Embryonic facial prominence (tissue), 1 donor: ENCODE measurements around the gene CYTH1.
"Not testable (repeated sequence)": the region's sequence is repeated elsewhere in the genome, so short reads cannot be mapped to it uniquely, and the experiment has no call there.

Experiments used
- DNase-seq: peaks from one replicate; pipeline ENCODE4 v3.0.0-alpha.2; 2016; ENCODE audit errors: extremely low spot score

Gene CYTH1

DNA sequence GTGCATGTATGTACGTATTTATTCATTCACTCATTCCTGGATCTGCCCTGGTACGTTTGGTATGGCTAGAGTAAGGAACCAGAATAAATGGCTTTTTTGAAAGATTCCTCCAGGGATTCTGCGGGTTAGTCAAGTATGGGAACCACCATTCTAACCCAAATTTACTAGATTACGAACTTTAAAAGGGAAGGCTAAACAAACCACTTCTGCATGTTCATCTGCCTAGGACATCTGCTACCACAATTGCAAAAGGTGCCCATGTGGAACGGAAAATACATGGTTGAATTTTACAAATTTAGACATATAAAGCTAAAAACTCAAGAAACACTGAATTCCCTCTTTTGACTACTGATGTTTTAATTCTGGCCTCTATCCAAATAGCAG is 22.1 kb downstream of the CYTH1 start:
- DNase-seq: no peak

DNA sequence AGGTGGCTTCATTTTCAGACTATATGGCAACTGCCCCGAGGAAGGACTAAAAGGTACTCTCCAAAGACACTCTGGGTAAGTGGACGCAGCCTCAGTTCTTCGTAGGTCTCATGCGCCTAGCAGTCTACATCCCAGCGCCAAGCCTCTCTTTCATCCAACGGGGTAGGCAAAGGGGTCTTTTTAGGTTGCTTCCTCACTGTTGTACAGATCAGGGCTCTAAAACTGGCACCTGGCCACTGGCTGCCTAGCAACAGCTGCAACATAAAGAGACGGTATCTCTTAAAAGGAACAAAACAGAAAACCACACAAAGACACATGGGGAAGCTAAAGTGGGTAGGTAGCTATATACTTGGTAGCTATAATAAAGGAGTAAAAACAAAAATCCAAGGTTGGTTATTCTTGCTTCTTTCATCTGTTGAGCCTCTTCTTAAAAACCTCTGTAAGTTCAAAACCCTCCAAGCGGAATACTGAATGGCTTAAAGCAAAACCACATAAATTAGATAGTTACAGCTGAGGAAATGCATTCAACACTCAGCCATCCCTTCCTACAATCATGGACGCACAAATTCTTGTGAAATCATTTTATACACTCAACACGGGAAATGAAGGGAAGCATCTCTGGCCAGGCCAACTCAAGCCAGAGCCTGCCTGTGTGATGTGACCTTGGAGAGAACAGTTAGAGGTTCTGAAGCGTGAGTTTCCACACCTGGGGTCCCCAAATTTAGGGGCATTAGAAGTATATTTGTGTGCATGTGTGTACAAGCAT is 22.7 kb downstream of the CYTH1 start:
- DNase-seq: peak; percentile 71

DNA sequence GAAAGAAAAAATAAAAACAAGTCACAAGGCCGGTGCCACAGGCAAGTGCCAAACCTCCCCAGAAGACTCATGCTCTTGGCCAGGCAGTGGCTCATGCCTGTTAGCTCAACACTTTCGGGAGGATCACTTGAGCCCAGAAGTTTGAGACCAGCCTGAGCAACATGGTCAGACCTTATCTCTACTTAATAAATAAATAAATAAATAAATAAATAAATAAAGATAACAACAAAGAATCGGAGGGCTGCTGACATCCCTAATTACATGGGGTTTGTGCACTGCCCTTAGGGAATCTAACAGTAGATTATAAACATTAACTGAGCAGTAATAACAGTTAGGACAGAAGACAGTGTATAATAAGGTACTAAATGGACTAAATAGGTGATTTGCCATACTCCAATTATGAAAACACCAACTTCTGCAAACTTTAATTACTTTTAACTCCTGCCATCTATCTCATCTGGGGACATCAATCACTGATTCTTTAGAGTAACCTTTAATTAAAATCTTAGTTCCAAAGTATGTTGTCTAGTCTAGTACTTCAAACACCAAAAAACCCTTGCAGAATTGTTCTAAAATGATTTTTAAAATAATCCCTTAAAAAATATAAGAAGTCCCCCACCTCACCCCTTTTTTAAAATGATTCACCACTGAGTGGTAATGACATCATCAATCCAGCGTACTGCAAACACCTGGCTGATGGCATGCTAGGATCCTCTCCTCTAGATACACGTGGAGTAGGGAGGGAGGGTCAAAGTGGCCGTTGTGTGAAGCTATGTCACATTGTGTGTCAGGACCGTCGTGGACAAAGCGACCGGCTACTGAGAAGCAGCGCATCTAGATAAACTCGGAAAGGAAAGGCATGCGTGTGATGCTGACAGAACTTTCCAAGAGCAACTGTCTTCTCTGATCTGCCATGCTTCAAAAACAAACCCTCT is 28.5 kb downstream of the CYTH1 start:
- no peak for DNase-seq

GRCh38 chr17:78751447-78752161 is 30.5 kb downstream of the CYTH1 start:
- no peak for DNase-seq

DNA sequence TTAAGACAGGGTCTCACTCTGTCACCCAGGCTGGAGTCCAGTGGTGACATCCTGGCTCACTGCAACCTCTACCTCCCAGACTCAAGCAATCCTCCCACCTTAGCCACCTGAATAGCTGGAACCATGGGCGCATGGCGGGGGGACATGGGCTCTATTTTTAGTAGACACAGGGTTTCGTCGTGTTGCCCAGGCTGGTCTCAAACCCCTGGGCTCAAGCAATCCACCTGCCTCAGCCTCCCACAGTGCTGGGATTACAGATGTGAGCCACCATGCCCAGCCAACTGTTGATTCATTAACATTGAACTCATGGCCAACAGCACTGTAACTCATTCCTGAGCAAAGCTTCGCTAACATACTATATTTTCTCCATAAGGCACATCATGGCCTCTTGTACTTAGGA is 31.1 kb downstream of the CYTH1 start:
- not testable (repeated sequence) for DNase-seq

- no peak for DNase-seq
Measured at GRCh38 chr17:78748730-78749317, 33.2 kb downstream of the CYTH1 start.

- no peak for DNase-seq
Measured at GRCh38 chr17:78748048-78748729, 33.9 kb downstream of the CYTH1 start.

- no peak for DNase-seq
Measured at GRCh38 chr17:78747488-78747887, 34.6 kb downstream of the CYTH1 start.

- no peak for DNase-seq
Measured at GRCh38 chr17:78746949-78747269, 35.2 kb downstream of the CYTH1 start.

DNA sequence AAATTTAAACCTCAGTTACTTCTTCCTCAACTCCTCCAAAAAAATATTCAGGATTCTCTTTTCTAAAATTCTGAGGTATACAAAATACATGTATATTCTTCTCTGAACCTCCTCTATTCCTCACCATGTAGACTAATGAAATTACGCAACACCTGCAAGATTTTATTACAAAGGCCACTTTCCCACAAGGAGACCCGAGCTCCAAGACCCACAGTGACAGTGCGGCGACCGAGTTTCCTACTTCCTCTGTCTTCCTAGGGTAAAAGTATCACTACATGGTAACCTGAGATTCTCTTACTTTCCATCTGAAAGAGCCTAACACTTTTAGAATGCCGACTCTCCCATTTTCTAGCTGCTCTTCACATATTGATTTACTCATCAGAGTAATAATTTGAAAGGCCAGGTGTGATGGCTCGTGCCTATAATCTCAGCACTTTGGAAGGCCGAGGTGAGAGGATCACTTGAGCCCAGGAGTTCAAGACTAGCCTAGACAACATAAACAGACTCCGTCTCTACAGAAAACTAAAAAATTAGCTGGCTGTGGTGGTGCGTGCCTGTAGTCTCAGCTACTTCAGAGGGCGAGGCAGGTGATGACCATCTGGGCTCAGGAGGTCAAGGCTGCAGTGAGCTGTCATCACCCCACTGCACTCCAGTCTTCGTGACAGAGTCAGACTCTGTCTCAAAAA is 35.7 kb downstream of the CYTH1 start:
- no peak for DNase-seq

DNA sequence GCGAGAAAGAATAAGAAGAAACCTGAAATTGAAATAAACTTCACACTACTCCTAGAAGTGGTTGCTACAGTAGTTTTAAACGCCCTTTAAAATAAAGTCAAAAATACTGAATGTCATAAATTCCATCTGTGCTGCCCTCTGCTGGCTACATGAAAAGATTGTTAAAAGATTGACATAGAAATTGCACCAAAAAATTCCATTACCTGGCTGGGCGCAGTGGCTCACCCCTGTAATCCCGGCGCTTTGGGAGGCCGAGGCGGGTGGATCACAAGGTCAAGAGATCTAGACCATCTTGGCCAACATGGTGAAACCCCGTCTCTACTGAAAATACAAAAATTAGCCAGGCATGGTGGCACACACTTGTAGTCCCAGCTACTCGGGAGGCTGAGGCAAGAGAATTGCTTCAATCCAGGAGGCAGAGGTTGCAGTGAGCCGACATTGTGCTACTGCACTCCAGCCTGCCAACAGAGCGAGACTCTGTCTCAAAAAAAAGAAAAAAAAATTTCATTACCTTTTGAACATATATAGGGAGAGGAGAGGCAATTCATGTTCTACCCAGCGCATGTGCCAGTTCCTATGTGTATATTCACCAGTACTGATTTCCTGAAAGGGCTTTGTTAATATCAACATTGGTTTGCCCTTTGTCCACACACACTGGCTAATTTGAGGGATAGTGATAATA is 36.5 kb downstream of the CYTH1 start:
- no peak for DNase-seq

GRCh38 chr17:78742901-78743300 is 39.2 kb downstream of the CYTH1 start:
- DNase-seq: no peak

DNA sequence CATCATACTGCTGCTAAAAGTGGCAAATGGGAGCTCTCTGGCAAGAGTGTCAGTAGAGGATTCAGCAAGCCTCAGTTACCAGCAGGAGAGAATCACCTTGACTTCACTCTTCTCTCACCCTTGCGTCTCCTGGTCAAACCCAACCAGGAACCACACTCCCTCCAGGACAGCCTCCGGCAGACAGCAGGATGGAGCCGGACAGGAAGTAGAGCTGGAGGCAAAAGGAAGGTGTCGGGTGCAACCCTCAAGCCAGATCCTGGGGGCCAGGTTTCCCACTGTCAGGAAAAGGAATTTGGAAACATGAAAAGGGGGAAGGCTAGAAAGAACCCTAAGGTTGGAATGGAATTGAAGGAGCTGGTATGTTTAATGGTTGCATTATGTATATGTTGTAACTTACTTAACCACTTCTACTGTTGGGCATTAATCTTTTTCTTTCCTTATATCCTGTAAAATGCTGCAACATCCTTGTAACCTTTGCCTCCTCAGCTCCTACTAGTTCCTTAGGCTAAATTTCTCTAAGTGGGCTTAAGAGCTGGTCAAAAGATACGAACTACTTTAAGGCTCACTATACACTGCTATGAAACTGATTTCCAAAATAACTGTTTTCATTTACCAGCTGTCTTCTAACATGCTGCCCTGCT is 40.3 kb downstream of the CYTH1 start:
- DNase-seq: no peak

DNA sequence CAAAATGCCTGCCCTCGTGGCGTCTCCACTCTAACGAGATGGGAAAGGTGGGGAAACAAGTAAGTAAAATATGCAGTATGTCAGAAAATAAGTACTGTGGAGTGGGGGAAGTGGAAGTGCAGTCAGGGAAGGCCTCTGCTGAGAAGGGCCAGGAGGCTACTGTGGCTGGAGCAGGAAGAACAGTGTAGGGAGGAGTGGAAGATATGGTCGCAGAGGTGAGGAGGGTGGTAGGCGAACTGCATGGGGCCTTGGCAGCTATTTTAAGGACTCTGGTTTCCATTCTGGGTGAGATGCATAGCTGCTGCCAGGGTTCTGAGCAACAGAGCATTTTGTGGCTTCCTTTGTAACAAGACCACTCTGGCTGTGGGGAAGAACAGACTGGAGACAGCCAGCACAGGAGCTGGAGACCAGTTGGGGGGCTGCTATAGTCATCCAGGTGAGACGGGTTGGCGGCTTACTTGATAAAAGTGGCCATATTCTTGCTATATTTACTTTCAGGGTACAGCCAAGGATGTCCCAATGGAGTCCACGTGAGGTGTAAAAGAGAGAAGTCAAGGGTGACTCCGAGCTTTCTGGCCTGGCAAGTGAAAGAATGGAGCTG is 42.6 kb downstream of the CYTH1 start:
- DNase-seq: no peak

GRCh38 chr17:78738698-78739097 is 43.4 kb downstream of the CYTH1 start:
- DNase-seq: no peak

DNA sequence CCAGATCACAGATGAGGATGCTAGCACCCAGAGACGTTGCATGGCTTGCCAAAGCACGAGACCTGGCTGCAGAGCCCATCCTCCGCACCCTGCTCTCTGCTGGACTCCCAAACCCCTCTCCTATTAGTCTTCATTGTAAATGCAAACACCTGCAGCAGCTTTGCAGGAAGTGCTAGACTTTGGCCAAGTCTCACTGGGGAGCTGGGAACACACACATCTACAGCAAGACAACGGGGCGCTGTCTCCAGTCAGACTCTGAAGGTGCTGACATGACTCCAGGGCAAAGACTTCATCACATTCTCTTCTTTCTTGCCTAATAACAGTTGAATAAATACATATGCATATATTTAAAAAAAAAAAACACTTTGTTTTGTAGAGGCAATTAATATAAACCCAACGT is 43.8 kb downstream of the CYTH1 start:
- DNase-seq: no peak

GRCh38 chr17:78737332-78737731 is 44.7 kb downstream of the CYTH1 start:
- DNase-seq: no peak

DNA sequence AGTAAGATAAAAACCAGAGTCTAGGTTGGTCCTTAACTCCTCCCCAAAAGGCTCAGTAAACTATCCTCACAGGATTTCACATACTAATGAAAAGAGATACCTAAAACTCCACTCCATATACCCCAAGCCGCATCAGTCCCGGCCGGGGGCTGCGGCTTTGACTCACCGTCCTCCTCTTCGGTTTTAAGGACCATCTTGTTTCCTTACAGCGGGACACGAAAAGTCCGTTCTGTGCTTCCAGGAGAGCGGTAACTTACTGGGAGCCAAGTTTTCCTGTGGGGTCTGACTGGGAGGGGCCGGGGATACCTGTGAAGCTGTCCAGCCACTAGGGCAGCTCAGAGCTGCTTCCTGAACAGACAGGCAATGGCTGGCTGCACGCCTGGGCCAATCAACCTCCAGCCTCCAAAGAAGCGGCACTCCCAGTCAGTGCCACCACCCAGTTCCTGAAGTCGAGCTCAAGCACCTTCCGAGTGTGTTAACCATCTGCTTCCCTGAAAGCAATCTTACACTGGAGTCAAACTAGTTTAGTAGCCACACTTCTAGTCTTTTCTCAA is 45.5 kb downstream of the CYTH1 start:
- no peak for DNase-seq
